Measurements from ENCODE around the gene ARHGEF5.
"Not testable (repeated sequence)": the region's sequence is repeated elsewhere in the genome, so short reads cannot be mapped to it uniquely, and the experiment has no call there.

The ARHGEF5 gene

GRCh38 chr7:144398911-144399310, 43.7 kb downstream of the ARHGEF5 start:
- Mint-ChIP-seq H3K4me3 (no peak overlapping the region), H3K27ac (no peak overlapping the region)
- ATAC-seq = no peak

GRCh38 chr7:144399946-144400345, 44.7 kb downstream of the ARHGEF5 start:
- Mint-ChIP-seq H3K27ac (no peak overlapping the region), H3K4me1 (no peaks in the 10 kb centered on the region), H3K9me3 (no peaks in the 10 kb centered on the region), H3K36me3 (no peaks in the 10 kb centered on the region), H3K4me3 (no peak overlapping the region)
- ATAC-seq = no peak
- no peak for DNase-seq (ENCODE audit: low spot score in 2 of 2)

More at GRCh38 chr7:144398911-144399310, 43.7 kb downstream of the ARHGEF5 start:
- no peaks in the 10 kb centered on the region for H3K36me3 Mint-ChIP-seq
- H3K9me3 Mint-ChIP-seq = no peaks in the 10 kb centered on the region
- DNase-seq (ENCODE audit: low spot score in 2 of 2) = no peak
- no peaks in the 10 kb centered on the region for H3K4me1 Mint-ChIP-seq

GRCh38 chr7:144401490-144401889, 46.3 kb downstream of the ARHGEF5 start:
- no peak overlapping the region for H3K4me3 Mint-ChIP-seq
- H3K9me3 Mint-ChIP-seq = no peaks in the 10 kb centered on the region
- ATAC-seq (no peak), DNase-seq (ENCODE audit: low spot score in 2 of 2) (no peak)
- no peaks in the 10 kb centered on the region for H3K4me1 Mint-ChIP-seq
- no peak overlapping the region for H3K27ac Mint-ChIP-seq
- no peaks in the 10 kb centered on the region for H3K36me3 Mint-ChIP-seq

GRCh38 chr7:144403102-144403501, 47.9 kb downstream of the ARHGEF5 start:
- DNase-seq (ENCODE audit: low spot score in 2 of 2) = no peak

GRCh38 chr7:144403649-144404061, 48.5 kb downstream of the ARHGEF5 start, which contains the start of gene NOBOX:
NOBOX (minus strand) TSS chr7:144403693.
- no peaks in the 10 kb centered on the region for H3K36me3 Mint-ChIP-seq
- no peak for ATAC-seq
- no peaks in the 10 kb centered on the region for H3K4me1 Mint-ChIP-seq
- H3K4me3 Mint-ChIP-seq = no peak within 1 kb of the TSS
- no peaks in the 10 kb centered on the region for H3K9me3 Mint-ChIP-seq
- no peak within 1 kb of the TSS for H3K27ac Mint-ChIP-seq
- no peak for DNase-seq (ENCODE audit: low spot score in 2 of 2)

More at GRCh38 chr7:144403102-144403501, 47.9 kb downstream of the ARHGEF5 start:
- Mint-ChIP-seq H3K4me1 (no peaks in the 10 kb centered on the region), H3K27ac (no peak overlapping the region), H3K4me3 (no peak overlapping the region), H3K9me3 (no peaks in the 10 kb centered on the region), H3K36me3 (no peaks in the 10 kb centered on the region)
- ATAC-seq = no peak

GRCh38 chr7:144404946-144405345, 49.7 kb downstream of the ARHGEF5 start:
- no peak overlapping the region for H3K4me3 Mint-ChIP-seq
- no peaks in the 10 kb centered on the region for H3K4me1 Mint-ChIP-seq
- H3K9me3 Mint-ChIP-seq = no peaks in the 10 kb centered on the region
- ATAC-seq (no peak), DNase-seq (ENCODE audit: low spot score in 2 of 2) (no peak)
- no peak overlapping the region for H3K27ac Mint-ChIP-seq
- no peaks in the 10 kb centered on the region for H3K36me3 Mint-ChIP-seq

GRCh38 chr7:144407266-144407931, 52.2 kb downstream of the ARHGEF5 start:
- Mint-ChIP-seq H3K9me3 (no peaks in the 10 kb centered on the region), H3K27ac (no peak overlapping the region), H3K4me1 (no peaks in the 10 kb centered on the region), H3K4me3 (no peak overlapping the region), H3K36me3 (no peaks in the 10 kb centered on the region)
- ATAC-seq (no peak), DNase-seq (ENCODE audit: low spot score in 2 of 2) (no peak)

- H3K27ac Mint-ChIP-seq = no peak overlapping the region
- no peaks in the 10 kb centered on the region for H3K36me3 Mint-ChIP-seq
- H3K9me3 Mint-ChIP-seq = no peaks in the 10 kb centered on the region
- H3K4me3 Mint-ChIP-seq = no peak overlapping the region
- H3K4me1 Mint-ChIP-seq = no peaks in the 10 kb centered on the region
- ATAC-seq (no peak), DNase-seq (ENCODE audit: low spot score in 2 of 2) (no peak)
Observed at GRCh38 chr7:144408121-144408520, 52.9 kb downstream of the ARHGEF5 start.

GRCh38 chr7:144410441-144410840, 55.2 kb downstream of the ARHGEF5 start:
- peak; percentile 21 for ATAC-seq
- no peak overlapping the region for H3K4me3 Mint-ChIP-seq
- H3K27ac Mint-ChIP-seq = no peak overlapping the region
- no peaks in the 10 kb centered on the region for H3K9me3 Mint-ChIP-seq
- H3K36me3 Mint-ChIP-seq = no peaks in the 10 kb centered on the region
- H3K4me1 Mint-ChIP-seq = no peaks in the 10 kb centered on the region
- DNase-seq (ENCODE audit: low spot score in 2 of 2) = no peak

- no peak overlapping the region for H3K4me3 Mint-ChIP-seq
- DNase-seq (ENCODE audit: low spot score in 2 of 2) (no peak), ATAC-seq (no peak)
- H3K36me3 Mint-ChIP-seq = no peaks in the 10 kb centered on the region
- H3K27ac Mint-ChIP-seq = no peak overlapping the region
- no peaks in the 10 kb centered on the region for H3K9me3 Mint-ChIP-seq
- no peaks in the 10 kb centered on the region for H3K4me1 Mint-ChIP-seq
Observed at GRCh38 chr7:144414815-144415214, 59.6 kb downstream of the ARHGEF5 start.

GRCh38 chr7:144415858-144416257, 60.7 kb downstream of the ARHGEF5 start:
- no peaks in the 10 kb centered on the region for H3K36me3 Mint-ChIP-seq
- no peak overlapping the region for H3K27ac Mint-ChIP-seq
- H3K9me3 Mint-ChIP-seq = no peaks in the 10 kb centered on the region
- ATAC-seq = no peak
- no peak overlapping the region for H3K4me3 Mint-ChIP-seq
- H3K4me1 Mint-ChIP-seq = no peaks in the 10 kb centered on the region
- no peak for DNase-seq (ENCODE audit: low spot score in 2 of 2)

GRCh38 chr7:144416341-144416740, 61.1 kb downstream of the ARHGEF5 start:
- no peak overlapping the region for H3K27ac Mint-ChIP-seq
- no peak for ATAC-seq
- no peak overlapping the region for H3K4me3 Mint-ChIP-seq
- no peaks in the 10 kb centered on the region for H3K4me1 Mint-ChIP-seq
- no peak for DNase-seq (ENCODE audit: low spot score in 2 of 2)
- H3K9me3 Mint-ChIP-seq = no peaks in the 10 kb centered on the region
- no peaks in the 10 kb centered on the region for H3K36me3 Mint-ChIP-seq

- not testable (repeated sequence) for H3K9me3 Mint-ChIP-seq; ATAC-seq; H3K36me3 Mint-ChIP-seq; H3K27ac Mint-ChIP-seq; H3K4me3 Mint-ChIP-seq; DNase-seq (ENCODE audit: low spot score in 2 of 2); H3K4me1 Mint-ChIP-seq
Observed at GRCh38 chr7:144418931-144419330, 63.7 kb downstream of the ARHGEF5 start.

- H3K4me3 Mint-ChIP-seq, ATAC-seq: not testable (repeated sequence)
Observed at GRCh38 chr7:144427539-144427938, 72.3 kb downstream of the ARHGEF5 start.

GRCh38 chr7:144428431-144428830, 73.2 kb downstream of the ARHGEF5 start:
- Mint-ChIP-seq H3K4me1 (no peaks in the 10 kb centered on the region), H3K4me3 (no peak overlapping the region), H3K9me3 (peaks cover 6% of the 10 kb centered on the region)

More at GRCh38 chr7:144427539-144427938, 72.3 kb downstream of the ARHGEF5 start:
- H3K4me1 Mint-ChIP-seq; H3K27ac Mint-ChIP-seq; H3K9me3 Mint-ChIP-seq; H3K36me3 Mint-ChIP-seq; DNase-seq (ENCODE audit: low spot score in 2 of 2): not testable (repeated sequence)

More at GRCh38 chr7:144428431-144428830, 73.2 kb downstream of the ARHGEF5 start:
- DNase-seq (ENCODE audit: low spot score in 2 of 2) (no peak), ATAC-seq (no peak)
- no peaks in the 10 kb centered on the region for H3K36me3 Mint-ChIP-seq
- H3K27ac Mint-ChIP-seq = no peak overlapping the region
